ENCODE data around the gene GYS1. TPM values are rescaled to one million over a fixed set of nuclear protein-coding genes. Genes with fewer than 3 reads are reported as not detected.

GYS1 gene
- total RNA-seq, 1 donor from 2014 or later, result 62.1 TPM

GRCh38 chr19:48943081-48943480 is 50.0 kb downstream of the GYS1 start:
- H3K4me1 Mint-ChIP-seq (ENCODE audit: unreplicated experiment), result no peaks in the 10 kb centered on the region
- no peaks in the 10 kb centered on the region for H3K27me3 Mint-ChIP-seq
- no peak overlapping the region for H3K27ac Mint-ChIP-seq
- H3K36me3 Mint-ChIP-seq, result no peaks in the 10 kb centered on the region
- no peak for TF ChIP-seq CTCF (conservative IDR thresholded peaks at IDR 0.05)
- H3K4me3 Mint-ChIP-seq, result no peak overlapping the region
- no peaks in the 10 kb centered on the region for H3K9me3 Mint-ChIP-seq
- DNase-seq (ENCODE audit: extremely low spot score, unreplicated experiment), result no peak

GRCh38 chr19:48940902-48941301 is 52.2 kb downstream of the GYS1 start:
- peaks cover 3% of the 10 kb centered on the region for H3K36me3 Mint-ChIP-seq
- no peaks in the 10 kb centered on the region for H3K4me1 Mint-ChIP-seq (ENCODE audit: unreplicated experiment)
- no peaks in the 10 kb centered on the region for H3K27me3 Mint-ChIP-seq
- no peak overlapping the region for H3K4me3 Mint-ChIP-seq
- H3K27ac Mint-ChIP-seq, result no peak overlapping the region
- H3K9me3 Mint-ChIP-seq, result no peaks in the 10 kb centered on the region
- DNase-seq (ENCODE audit: extremely low spot score, unreplicated experiment), result no peak
- TF ChIP-seq CTCF (conservative IDR thresholded peaks at IDR 0.05), result no peak

DNA sequence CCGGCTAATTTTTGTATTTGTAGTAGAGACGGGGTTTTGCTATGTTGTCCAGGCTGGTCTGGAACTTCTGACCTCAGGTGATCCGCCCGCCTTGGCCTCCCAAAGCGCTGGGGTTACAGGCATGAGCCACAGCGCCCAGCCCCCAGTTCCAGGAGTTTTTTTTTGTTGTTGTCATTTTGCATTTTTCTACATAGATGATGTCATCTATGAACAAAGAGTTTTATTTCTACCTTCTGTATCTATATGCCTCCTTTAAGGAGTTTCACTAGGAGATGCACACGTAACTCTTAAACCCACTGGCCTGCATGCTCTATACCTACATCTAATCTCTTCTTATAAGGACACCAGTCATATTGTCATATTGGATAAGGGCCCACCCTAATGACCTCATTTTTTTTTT is 54.9 kb downstream of the GYS1 start:
- Mint-ChIP-seq H3K4me1 (ENCODE audit: unreplicated experiment) (peaks cover 6% of the 10 kb centered on the region), H3K9me3 (no peaks in the 10 kb centered on the region), H3K36me3 (peaks cover 3% of the 10 kb centered on the region), H3K27ac (no peak overlapping the region), H3K4me3 (no peak overlapping the region), H3K27me3 (peaks cover 5% of the 10 kb centered on the region)
- no peak for TF ChIP-seq CTCF (conservative IDR thresholded peaks at IDR 0.05)
- DNase-seq (ENCODE audit: extremely low spot score, unreplicated experiment), result no peak

- DNase-seq (ENCODE audit: extremely low spot score, unreplicated experiment), result no peak
- TF ChIP-seq CTCF (conservative IDR thresholded peaks at IDR 0.05), result no peak
- Mint-ChIP-seq H3K4me1 (ENCODE audit: unreplicated experiment) (peaks cover 6% of the 10 kb centered on the region), H3K27ac (no peak overlapping the region), H3K36me3 (peaks cover 3% of the 10 kb centered on the region), H3K4me3 (no peak overlapping the region), H3K27me3 (peaks cover 7% of the 10 kb centered on the region), H3K9me3 (no peaks in the 10 kb centered on the region)
Observed at GRCh38 chr19:48935864-48936263, 57.2 kb downstream of the GYS1 start.

- H3K4me1 Mint-ChIP-seq (ENCODE audit: unreplicated experiment), result peaks cover 6% of the 10 kb centered on the region
- DNase-seq (ENCODE audit: extremely low spot score, unreplicated experiment), result no peak
- no peaks in the 10 kb centered on the region for H3K9me3 Mint-ChIP-seq
- H3K27me3 Mint-ChIP-seq, result peaks cover 7% of the 10 kb centered on the region
- no peak overlapping the region for H3K27ac Mint-ChIP-seq
- no peak for TF ChIP-seq CTCF (conservative IDR thresholded peaks at IDR 0.05)
- peaks cover 3% of the 10 kb centered on the region for H3K36me3 Mint-ChIP-seq
- H3K4me3 Mint-ChIP-seq, result no peak overlapping the region
Observed at GRCh38 chr19:48934837-48935236, 58.3 kb downstream of the GYS1 start.

DNA sequence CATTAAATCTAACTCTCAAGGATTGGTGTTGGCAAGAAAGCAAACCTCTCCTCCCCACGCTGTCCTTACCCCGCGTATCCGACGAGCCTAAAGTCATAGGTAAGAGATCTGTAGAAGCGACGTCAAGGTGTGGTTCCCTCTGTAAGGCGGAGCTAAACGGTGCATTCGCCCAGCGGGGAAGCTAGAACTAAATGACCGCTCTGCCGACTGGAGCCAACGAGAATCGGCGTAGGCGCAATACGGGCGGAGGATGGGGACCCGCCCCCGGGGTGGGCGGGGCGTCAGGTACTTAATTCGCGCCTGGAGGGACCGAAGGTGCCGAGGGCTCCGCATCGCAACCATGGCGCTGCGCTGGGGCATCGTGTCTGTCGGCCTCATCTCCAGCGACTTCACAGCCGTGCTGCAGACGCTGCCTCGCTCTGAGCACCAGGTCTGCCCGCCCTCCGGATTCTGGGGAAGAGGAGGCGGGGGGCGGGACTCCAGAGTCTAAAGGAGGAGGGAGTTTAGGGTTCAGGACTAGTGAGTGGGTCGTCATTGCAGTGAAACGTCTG is 59.7 kb downstream of the GYS1 start, which contains the start of gene DHDH:
DHDH (plus strand) TSS at position 318 of the 551 bp plus-strand sequence; CDS start at position 341, 23 bp downstream.
- DNase-seq (ENCODE audit: extremely low spot score, unreplicated experiment), result peak; percentile 84
- H3K36me3 Mint-ChIP-seq, result peaks cover 3% of the 10 kb centered on the region
- peak within 1 kb of the TSS; percentile 73 for H3K27ac Mint-ChIP-seq
- no peaks in the 10 kb centered on the region for H3K9me3 Mint-ChIP-seq
- no peak for TF ChIP-seq CTCF (conservative IDR thresholded peaks at IDR 0.05)
- H3K4me1 Mint-ChIP-seq (ENCODE audit: unreplicated experiment), result peaks cover 6% of the 10 kb centered on the region
- peaks cover 7% of the 10 kb centered on the region for H3K27me3 Mint-ChIP-seq
- peak within 1 kb of the TSS; percentile 87 for H3K4me3 Mint-ChIP-seq

Measured in type B pancreatic cell (in vitro differentiated cells).